Suprapubic skin (tissue), 4 donors: ENCODE results near the gene SLC25A31. TPM values are rescaled to one million over a fixed set of nuclear protein-coding genes. Genes with fewer than 3 reads are reported as not detected.

ENCODE experiments used
- DNase-seq, 2 donors: peaks; one replicate each; pipeline ENCODE4 v3.0.0-alpha.2; 2019; ENCODE audit warnings: low spot score in 2 of 2
- H3K27ac ChIP-seq: fragments of 200-600 bp; sonication (generic); one replicate; pipeline ENCODE4 v1.5.1; 2019
- H3K27me3 ChIP-seq: fragments of 200-600 bp; sonication (generic); one replicate; pipeline ENCODE4 v1.5.1; 2019
- H3K36me3 ChIP-seq: fragments of 200-600 bp; sonication (generic); one replicate; pipeline ENCODE4 v1.5.1; 2019
- H3K4me1 ChIP-seq: fragments of 200-600 bp; sonication (generic); one replicate; pipeline ENCODE4 v1.5.1; 2019
- H3K4me3 ChIP-seq: fragments of 200-600 bp; sonication (generic); one replicate; pipeline ENCODE4 v1.5.1; 2019; ENCODE audit warnings: mild to moderate bottlenecking
- H3K9me3 ChIP-seq: fragments of 200-600 bp; sonication (generic); one replicate; pipeline ENCODE4 v1.5.1; 2019
- EP300 ChIP-seq: sonication (generic); formaldehyde crosslinking; IDR thresholded peaks from one replicate; pipeline ENCODE4 v1.6.1; 2017; ENCODE audit warnings: antibody characterized with exemption
- POLR2A ChIP-seq, 2 donors: fragments of 450-650 bp; IDR thresholded peaks; one replicate each; pipeline ENCODE4 v1.6.1; 2017; ENCODE audit warnings: antibody characterized with exemption in 2 of 2, mild to moderate bottlenecking in 2 of 2, moderate library complexity in 2 of 2
- POLR2AphosphoS5 ChIP-seq, 3 donors: sonication (generic); formaldehyde crosslinking; IDR thresholded peaks; one replicate each; pipeline ENCODE4 v1.6.1; 2017; ENCODE audit warnings: antibody characterized with exemption in 3 of 3
- WGBS: methylation state at CpG from one replicate; pipeline ENCODE4 v1.1.5; 2018; 5-methylcytosine and 5-hydroxymethylcytosine counted together
- total RNA-seq, 4 donors: library from RNA; depleted of rRNA; stranded (reverse); fragments of >200 nt; gene quantifications; one replicate each; pipeline ENCODE4 v1.1.0, GENCODE V29; 2016
- TF ChIP-seq, protein P1 (sequence below), 2 donors: fragments of 200-600 bp in 1 of 2; fragments of 450-650 bp in 1 of 2; sonication (generic) in 1 of 2; IDR thresholded peaks; one replicate each; pipeline ENCODE4 v1.5.1; 2016 to 2019; ENCODE audit warnings: antibody characterized with exemption in 2 of 2, mild to moderate bottlenecking in 1 of 2, moderate library complexity in 1 of 2

The SLC25A31 gene
- total RNA-seq, 4 donors from 2014 or later = not detected

DNA sequence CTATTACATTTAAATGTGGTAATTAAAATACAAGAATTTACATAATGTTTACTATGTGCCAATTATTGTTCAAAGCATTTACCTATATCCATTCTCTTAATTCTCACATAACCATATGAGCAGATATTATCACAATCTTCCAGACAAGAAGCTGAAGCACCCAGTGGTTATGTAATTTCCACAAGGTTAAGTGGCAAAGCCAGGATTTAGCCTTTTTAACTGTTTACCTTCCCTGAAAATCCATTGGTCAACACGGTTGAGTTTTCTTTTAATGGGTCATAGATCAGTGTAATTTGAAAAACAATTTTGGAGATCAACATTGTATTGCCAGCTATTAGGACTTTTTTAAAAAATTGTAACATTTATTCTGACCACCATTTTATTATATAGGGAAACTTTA, 63.3 kb downstream of the SLC25A31 start:
- no peaks in the 10 kb centered on the region for H3K9me3 ChIP-seq
- TF ChIP-seq, protein P1, sequence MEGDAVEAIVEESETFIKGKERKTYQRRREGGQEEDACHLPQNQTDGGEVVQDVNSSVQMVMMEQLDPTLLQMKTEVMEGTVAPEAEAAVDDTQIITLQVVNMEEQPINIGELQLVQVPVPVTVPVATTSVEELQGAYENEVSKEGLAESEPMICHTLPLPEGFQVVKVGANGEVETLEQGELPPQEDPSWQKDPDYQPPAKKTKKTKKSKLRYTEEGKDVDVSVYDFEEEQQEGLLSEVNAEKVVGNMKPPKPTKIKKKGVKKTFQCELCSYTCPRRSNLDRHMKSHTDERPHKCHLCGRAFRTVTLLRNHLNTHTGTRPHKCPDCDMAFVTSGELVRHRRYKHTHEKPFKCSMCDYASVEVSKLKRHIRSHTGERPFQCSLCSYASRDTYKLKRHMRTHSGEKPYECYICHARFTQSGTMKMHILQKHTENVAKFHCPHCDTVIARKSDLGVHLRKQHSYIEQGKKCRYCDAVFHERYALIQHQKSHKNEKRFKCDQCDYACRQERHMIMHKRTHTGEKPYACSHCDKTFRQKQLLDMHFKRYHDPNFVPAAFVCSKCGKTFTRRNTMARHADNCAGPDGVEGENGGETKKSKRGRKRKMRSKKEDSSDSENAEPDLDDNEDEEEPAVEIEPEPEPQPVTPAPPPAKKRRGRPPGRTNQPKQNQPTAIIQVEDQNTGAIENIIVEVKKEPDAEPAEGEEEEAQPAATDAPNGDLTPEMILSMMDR (IDR thresholded peaks at IDR 0.05) = no peak
- TF ChIP-seq POLR2AphosphoS5 (IDR thresholded peaks at IDR 0.05) (no peak), EP300 (no peak), POLR2A (IDR thresholded peaks at IDR 0.05) (no peak)
- no peak overlapping the region for H3K27ac ChIP-seq
- no peak overlapping the region for H3K4me3 ChIP-seq
- no peaks in the 10 kb centered on the region for H3K4me1 ChIP-seq
- 77% methylated on average over 1 of the region's 1 CpG for WGBS
- no peak for DNase-seq
- H3K27me3 ChIP-seq = no peaks in the 10 kb centered on the region
- H3K36me3 ChIP-seq = no peaks in the 10 kb centered on the region

GRCh38 chr4:127799711-127800110, 69.5 kb downstream of the SLC25A31 start:
- peaks cover 13% of the 10 kb centered on the region for H3K36me3 ChIP-seq
- H3K27ac ChIP-seq = no peak overlapping the region
- no peak for DNase-seq
- no peaks in the 10 kb centered on the region for H3K27me3 ChIP-seq
- no peaks in the 10 kb centered on the region for H3K4me1 ChIP-seq
- H3K4me3 ChIP-seq = no peak overlapping the region
- TF ChIP-seq POLR2AphosphoS5 (IDR thresholded peaks at IDR 0.05) (no peak), EP300 (no peak), POLR2A (IDR thresholded peaks at IDR 0.05) (no peak)
- TF ChIP-seq, protein P1 (IDR thresholded peaks at IDR 0.05) = no peak
- H3K9me3 ChIP-seq = no peaks in the 10 kb centered on the region

- TF ChIP-seq POLR2A (IDR thresholded peaks at IDR 0.05) = no peak
- TF ChIP-seq EP300 = no peak
- TF ChIP-seq, protein P1 (IDR thresholded peaks at IDR 0.05) = no peak
- TF ChIP-seq POLR2AphosphoS5 (IDR thresholded peaks at IDR 0.05) = no peak
- H3K4me3 ChIP-seq = no peak overlapping the region
- peaks cover 16% of the 10 kb centered on the region for H3K36me3 ChIP-seq
- no peak overlapping the region for H3K27ac ChIP-seq
- WGBS = 83% methylated on average over 6 of the region's 6 CpGs
- H3K4me1 ChIP-seq = no peaks in the 10 kb centered on the region
- no peak for DNase-seq
- no peaks in the 10 kb centered on the region for H3K27me3 ChIP-seq
- H3K9me3 ChIP-seq = no peaks in the 10 kb centered on the region
These were observed 79.1 kb downstream of the SLC25A31 start for GRCh38 chr4:127809173-127809800.

- Histone ChIP-seq H3K9me3 (no peaks in the 10 kb centered on the region), H3K27me3 (no peaks in the 10 kb centered on the region), H3K4me3 (no peak overlapping the region), H3K36me3 (peaks cover 13% of the 10 kb centered on the region), H3K27ac (no peak overlapping the region), H3K4me1 (no peaks in the 10 kb centered on the region)
- DNase-seq = no peak
- TF ChIP-seq POLR2AphosphoS5 (IDR thresholded peaks at IDR 0.05) (no peak), POLR2A (IDR thresholded peaks at IDR 0.05) (no peak)
- 95% methylated on average over 3 of the region's 3 CpGs for WGBS
These were observed 80.4 kb downstream of the SLC25A31 start for GRCh38 chr4:127810551-127810950.

DNA sequence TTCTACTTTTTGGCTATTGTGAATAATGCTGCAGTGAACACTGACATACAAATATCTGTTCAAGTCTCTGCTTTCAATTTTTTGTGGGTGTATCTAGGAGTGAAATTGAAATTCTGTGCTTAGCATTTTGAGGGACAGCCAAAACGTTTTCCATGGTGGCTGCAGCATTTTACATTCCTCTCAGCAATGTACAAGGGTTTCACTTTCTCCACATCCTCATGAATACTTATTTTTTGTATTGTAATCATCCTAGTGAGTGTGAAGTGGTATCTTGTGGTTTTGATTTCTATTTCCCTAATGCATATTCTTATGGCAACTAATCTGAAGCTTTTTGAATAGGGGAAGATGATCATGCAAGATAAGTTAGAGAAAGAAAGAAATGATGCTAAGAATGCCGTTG, 92.2 kb downstream of the SLC25A31 start:
- no peaks in the 10 kb centered on the region for H3K9me3 ChIP-seq
- no peaks in the 10 kb centered on the region for H3K4me1 ChIP-seq
- 49% methylated on average over 2 of the region's 2 CpGs for WGBS
- DNase-seq = no peak
- no peak overlapping the region for H3K4me3 ChIP-seq
- no peak overlapping the region for H3K27ac ChIP-seq
- no peaks in the 10 kb centered on the region for H3K27me3 ChIP-seq
- TF ChIP-seq POLR2A (IDR thresholded peaks at IDR 0.05) (no peak), EP300 (no peak), POLR2AphosphoS5 (IDR thresholded peaks at IDR 0.05) (no peak)
- TF ChIP-seq, protein P1 (IDR thresholded peaks at IDR 0.05) = no peak
- peaks cover 5% of the 10 kb centered on the region for H3K36me3 ChIP-seq

Other genes with a start within 250 kb of the SLC25A31 start
- gene INTU, start 97.4 kb upstream of the SLC25A31 start, total RNA-seq = 10 to 100 TPM in 1 of 4 donors, 1 to 10 TPM in 3; 6.1 to 11.7 (median 8.3) TPM
- gene HSPA4L, start 51.9 kb downstream of the SLC25A31 start, total RNA-seq = 10 to 100 TPM; 17.8 to 22.2 (median 19.6) TPM
- 1 to 10 TPM; 5.0 to 7.8 (median 6.4) TPM for gene PLK4, start 150.5 kb downstream of the SLC25A31 start, total RNA-seq
- gene MFSD8, start 234.8 kb downstream of the SLC25A31 start, total RNA-seq = 10 to 100 TPM; 22.2 to 63.1 (median 26.8) TPM
- 10 to 100 TPM in 2 of 4 donors, 1 to 10 TPM in 2; 5.5 to 17.8 (median 10.3) TPM for gene ABHD18, start 235.0 kb downstream of the SLC25A31 start, total RNA-seq